Activated CD4-positive, alpha-beta T cell treated with anti-CD3 and anti-CD28 coated beads, Interleukin-2, amount 10 ng/mL, durations not matched to agents 7 days and 5 days (primary cell): ENCODE data around the gene NLRP8. TPM values are rescaled to one million over a fixed set of nuclear protein-coding genes. Genes with fewer than 3 reads are reported as not detected.
"Not testable (repeated sequence)": the region's sequence is repeated elsewhere in the genome, so short reads cannot be mapped to it uniquely, and the experiment has no call there.

ENCODE experiments used
- CTCF ChIA-PET: fragments of 350-600 bp; sonication (Branson Sonifier 250); formaldehyde crosslinking; loops from one replicate; lab custom pipeline; 2021; ENCODE audit warnings: antibody characterized with exemption; lab: Charles Lee
- POLR2A ChIA-PET: fragments of 350-600 bp; sonication (Branson Sonifier 250); formaldehyde crosslinking; loops from one replicate; lab custom pipeline; 2021; ENCODE audit warnings: antibody characterized with exemption; lab: Charles Lee
- DNase-seq: peaks from one replicate; pipeline ENCODE4 v3.0.0-alpha.2; 2020
- H3K27ac Mint-ChIP-seq: one replicate; pipeline ENCODE4 v1.8.0; 2021; ENCODE audit warnings: mild to moderate bottlenecking, moderate library complexity, mixed read lengths
- H3K27me3 Mint-ChIP-seq: one replicate; pipeline ENCODE4 v1.8.0; 2021; ENCODE audit warnings: mixed read lengths
- H3K36me3 Mint-ChIP-seq: one replicate; pipeline ENCODE4 v1.8.0; 2021; ENCODE audit warnings: low read depth, mixed read lengths
- H3K4me1 Mint-ChIP-seq: one replicate; pipeline ENCODE4 v1.8.0; 2021; ENCODE audit warnings: mixed read lengths
- H3K4me3 Mint-ChIP-seq: one replicate; pipeline ENCODE4 v1.8.0; 2021; ENCODE audit warnings: mild to moderate bottlenecking, moderate library complexity, mixed read lengths
- H3K9me3 Mint-ChIP-seq: one replicate; pipeline ENCODE4 v1.8.0; 2021; ENCODE audit warnings: mixed read lengths
- total RNA-seq, 2 experiments: library from RNA; stranded (reverse); gene quantifications; one replicate each; pipeline ENCODE4 v1.2.3, GENCODE V29; 2021

The NLRP8 gene
- total RNA-seq, 2 experiments from 2014 or later: not detected

- no peaks in the 10 kb centered on the region for H3K36me3 Mint-ChIP-seq
- no peak for DNase-seq
- H3K27ac Mint-ChIP-seq: no peak overlapping the region
- H3K4me3 Mint-ChIP-seq: no peak overlapping the region
- ChIA-PET CTCF (no interaction called here), POLR2A (no interaction called here)
- peaks cover 41% of the 10 kb centered on the region for H3K9me3 Mint-ChIP-seq
- H3K4me1 Mint-ChIP-seq: no peaks in the 10 kb centered on the region
- H3K27me3 Mint-ChIP-seq: no peaks in the 10 kb centered on the region
Observed at GRCh38 chr19:55993492-55993891, 45.9 kb downstream of the NLRP8 start.

- DNase-seq: no peak
- Mint-ChIP-seq H3K4me1 (no peaks in the 10 kb centered on the region), H3K27ac (no peak overlapping the region), H3K27me3 (no peaks in the 10 kb centered on the region), H3K9me3 (peaks cover 37% of the 10 kb centered on the region), H3K4me3 (no peak overlapping the region), H3K36me3 (no peaks in the 10 kb centered on the region)
- CTCF ChIA-PET: no interaction called here
- POLR2A ChIA-PET: no interaction called here
Observed at GRCh38 chr19:56014765-56015164, 67.1 kb downstream of the NLRP8 start.

GRCh38 chr19:56015756-56016155 is 68.1 kb downstream of the NLRP8 start:
- Mint-ChIP-seq H3K9me3 (peaks cover 36% of the 10 kb centered on the region), H3K27ac (no peak overlapping the region), H3K4me3 (no peak overlapping the region), H3K4me1 (no peaks in the 10 kb centered on the region), H3K36me3 (no peaks in the 10 kb centered on the region), H3K27me3 (no peaks in the 10 kb centered on the region)
- DNase-seq: no peak
- ChIA-PET CTCF (no interaction called here), POLR2A (no interaction called here)

GRCh38 chr19:56019325-56019724 is 71.7 kb downstream of the NLRP8 start:
- H3K27me3 Mint-ChIP-seq, CTCF ChIA-PET, POLR2A ChIA-PET, H3K36me3 Mint-ChIP-seq, H3K4me3 Mint-ChIP-seq, H3K4me1 Mint-ChIP-seq, DNase-seq, H3K27ac Mint-ChIP-seq: not testable (repeated sequence)
- peaks cover 28% of the 10 kb centered on the region for H3K9me3 Mint-ChIP-seq

- peaks cover 24% of the 10 kb centered on the region for H3K9me3 Mint-ChIP-seq
- DNase-seq, H3K27ac Mint-ChIP-seq, H3K27me3 Mint-ChIP-seq, H3K4me1 Mint-ChIP-seq, H3K36me3 Mint-ChIP-seq, H3K4me3 Mint-ChIP-seq, POLR2A ChIA-PET, CTCF ChIA-PET: not testable (repeated sequence)
Observed at GRCh38 chr19:56020355-56020975, 72.8 kb downstream of the NLRP8 start.

- CTCF ChIA-PET: no interaction called here
- no peaks in the 10 kb centered on the region for H3K36me3 Mint-ChIP-seq
- H3K9me3 Mint-ChIP-seq: peaks cover 19% of the 10 kb centered on the region
- POLR2A ChIA-PET: no interaction called here
- H3K4me1 Mint-ChIP-seq: no peaks in the 10 kb centered on the region
- no peaks in the 10 kb centered on the region for H3K27me3 Mint-ChIP-seq
- H3K4me3 Mint-ChIP-seq: no peak overlapping the region
- DNase-seq: no peak
- no peak overlapping the region for H3K27ac Mint-ChIP-seq
Observed at GRCh38 chr19:56026769-56027168, 79.1 kb downstream of the NLRP8 start.

Other genes starting within 250 kb of the NLRP8 start
- not detected for gene NLRP9, start 209.4 kb upstream of the NLRP8 start, total RNA-seq
- gene RFPL4A, start 188.7 kb upstream of the NLRP8 start, total RNA-seq: not detected
- gene RFPL4AL1, start 178.7 kb upstream of the NLRP8 start, total RNA-seq: not detected
- gene NLRP11, start 115.8 kb upstream of the NLRP8 start, total RNA-seq: not detected
- not detected for gene NLRP4, start 111.3 kb upstream of the NLRP8 start, total RNA-seq
- not detected for gene NLRP13, start 15.5 kb upstream of the NLRP8 start, total RNA-seq
- gene NLRP5, start 38.9 kb downstream of the NLRP8 start, total RNA-seq: not detected
- 10 to 100 TPM; 34.3 to 35.4 TPM for gene ZNF787, start 173.5 kb downstream of the NLRP8 start, total RNA-seq
- gene ZNF444, start 193.5 kb downstream of the NLRP8 start, total RNA-seq: 10 to 100 TPM; 26.5 to 34.6 TPM
- gene GALP, start 228.2 kb downstream of the NLRP8 start, total RNA-seq: not detected
- gene ZSCAN5B, start 250.0 kb downstream of the NLRP8 start, total RNA-seq: not detected